ENCODE measurements around the gene TLE4.

DNA sequence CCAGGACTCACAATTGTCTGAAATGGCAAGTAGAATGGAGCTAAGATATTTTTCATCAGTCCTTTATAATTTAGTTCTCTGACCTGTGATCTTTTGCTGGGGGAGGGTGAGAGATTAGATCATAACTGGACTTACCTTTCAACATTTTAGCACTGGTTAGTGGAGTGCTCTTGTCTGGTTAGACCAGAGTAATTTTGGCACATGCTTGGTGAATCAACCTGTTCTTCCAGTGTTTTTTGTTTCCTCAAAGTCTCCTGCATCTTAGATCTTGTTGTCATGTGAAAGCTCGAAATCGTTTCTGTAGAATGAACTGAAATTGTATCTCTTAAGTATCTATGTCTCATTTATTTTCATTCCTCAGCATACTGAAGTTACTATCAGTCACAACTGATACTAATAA, 122.4 kb downstream of the TLE4 start:
- TF ChIP-seq POLR2A (IDR thresholded peaks at IDR 0.05; ENCODE audit: low read length): no peak
- no peak for TF ChIP-seq GATA1 (IDR thresholded peaks at IDR 0.05; ENCODE audit: low read depth, low read length)

All from erythroblast (primary cell).